Left lobe of liver (tissue), 2 donors: ENCODE results near the gene YY1. TPM values are rescaled to one million over a fixed set of nuclear protein-coding genes. Genes with fewer than 3 reads are reported as not detected.
"Not testable (repeated sequence)": the region's sequence is repeated elsewhere in the genome, so short reads cannot be mapped to it uniquely, and the experiment has no call there.

ENCODE experiments used
- ATAC-seq: fragments of 200-7000 bp; cut with Tn5 transposase; one replicate; pipeline ENCODE4 v1.9.1; 2020; ENCODE audit warnings: mild to moderate bottlenecking, moderate library complexity
- DNase-seq: peaks from one replicate; pipeline ENCODE4 v3.0.0-alpha.2; 2020; ENCODE audit warnings: low spot score
- total RNA-seq: library from RNA; stranded (reverse); gene quantifications from one replicate; pipeline ENCODE4 v1.2.1, GENCODE V29; 2021
- donor health status: DM: no; HTN: no; CAD: no; lungs with moderate emphysema.
- donor health status: DM: no; HTN: yes; CAD: no.

YY1 gene
- total RNA-seq, 1 donor from 2014 or later: 34.2 TPM

- ATAC-seq: no peak
- DNase-seq: no peak
These were observed 55.4 kb downstream of the YY1 start for GRCh38 chr14:100294213-100294962.

- DNase-seq (no peak), ATAC-seq (no peak)
These were observed 56.0 kb downstream of the YY1 start for GRCh38 chr14:100294963-100295330.

- ATAC-seq: no peak
- DNase-seq: no peak
These were observed 56.6 kb downstream of the YY1 start for GRCh38 chr14:100295376-100296105.

DNA sequence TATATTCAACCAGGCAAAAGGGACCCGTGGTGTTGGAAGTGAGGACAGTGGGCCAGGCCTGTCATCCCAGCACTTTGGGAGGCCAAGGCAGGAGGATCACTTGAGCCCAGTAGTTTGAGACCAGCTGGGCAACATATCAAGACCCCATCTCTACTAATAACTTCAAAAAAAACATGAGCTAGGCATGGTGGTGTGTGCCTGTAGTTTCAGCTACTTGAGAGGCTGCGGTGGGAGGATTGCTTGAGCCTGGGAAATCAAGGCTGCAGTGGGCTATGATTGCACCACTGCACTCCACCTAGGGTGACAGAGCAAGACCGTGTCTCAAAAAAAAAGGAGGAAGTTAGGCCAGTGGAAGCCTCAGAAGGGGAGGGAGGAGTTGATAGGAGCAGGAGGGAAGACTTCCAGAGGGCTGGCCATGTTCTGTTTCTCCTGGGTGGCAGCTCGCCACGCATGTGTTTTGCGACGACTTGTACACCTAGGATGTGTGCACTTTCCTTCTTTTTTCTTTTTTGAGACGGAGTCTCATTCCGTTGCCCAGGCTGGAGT, 57.2 kb downstream of the YY1 start:
- DNase-seq (no peak), ATAC-seq (no peak)

GRCh38 chr14:100296729-100297128, 57.8 kb downstream of the YY1 start:
- DNase-seq, ATAC-seq: not testable (repeated sequence)

DNA sequence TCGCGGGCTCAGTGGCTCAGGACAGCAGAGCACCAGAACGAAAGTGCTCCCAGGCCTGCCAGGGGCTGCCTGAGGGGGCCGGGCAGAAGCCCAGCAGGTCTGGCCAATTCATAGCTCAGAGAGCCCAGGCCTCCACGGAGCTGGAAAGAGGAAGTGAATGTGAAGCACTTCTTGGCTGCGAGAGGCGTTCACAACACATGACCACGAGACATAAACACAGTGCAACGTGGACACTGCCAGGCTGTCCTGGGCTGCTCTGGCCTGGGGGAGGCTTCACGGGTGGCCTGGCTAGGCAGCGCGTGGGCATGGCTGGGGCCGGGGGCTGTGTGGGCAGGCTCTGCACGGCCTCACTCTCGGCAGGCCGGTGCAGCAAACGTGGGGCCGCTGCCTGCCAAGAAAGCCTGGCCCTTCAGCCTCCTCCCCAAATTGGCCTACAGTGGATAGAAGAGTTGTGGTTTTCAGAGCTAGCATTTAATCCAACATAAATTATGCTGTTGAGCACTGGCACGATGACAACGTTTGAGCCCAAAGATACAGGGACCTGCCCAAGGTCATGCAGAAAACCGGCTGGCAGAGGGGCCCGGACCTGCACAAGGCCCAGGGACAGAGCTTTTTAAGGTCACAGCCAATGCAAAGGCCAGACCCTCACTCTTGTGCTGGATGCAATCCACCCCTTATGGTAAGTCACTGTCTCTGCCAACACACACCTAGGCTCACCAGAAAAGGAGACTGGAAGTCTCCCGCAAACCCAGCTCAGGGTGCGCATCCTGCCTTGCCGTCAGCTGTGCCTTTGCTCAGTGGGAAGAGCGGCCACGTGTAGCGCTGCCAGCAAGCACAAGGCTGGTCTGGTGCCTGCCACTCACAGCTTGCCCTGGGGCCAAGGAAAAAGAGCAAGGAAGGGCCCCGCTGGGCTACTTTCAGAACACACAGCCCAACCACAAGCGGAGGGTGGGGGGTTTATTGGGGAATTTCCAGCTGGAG, 58.7 kb downstream of the YY1 start:
- ATAC-seq (peak; percentile 66), DNase-seq (no peak)

GRCh38 chr14:100298551-100299237, 59.8 kb downstream of the YY1 start:
- ATAC-seq (no peak), DNase-seq (no peak)

DNA sequence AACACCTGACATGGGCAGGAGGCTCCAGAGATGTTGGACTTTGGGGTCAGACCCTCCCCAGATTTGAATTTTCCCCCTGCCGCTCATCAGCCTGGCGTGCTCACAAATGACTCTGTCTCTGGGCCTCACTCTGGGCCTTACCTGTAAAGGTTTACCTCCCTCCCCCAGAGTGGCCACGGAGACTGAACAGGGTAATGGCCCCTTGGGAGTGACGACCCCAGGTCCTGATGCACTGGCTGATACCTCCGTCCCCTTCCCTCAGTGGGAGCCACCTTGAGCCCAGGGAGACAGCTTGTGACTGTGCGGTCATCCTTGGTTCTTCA, 60.3 kb downstream of the YY1 start:
- ATAC-seq (no peak), DNase-seq (no peak)

- ATAC-seq: no peak
- no peak for DNase-seq
These were observed 63.7 kb downstream of the YY1 start for GRCh38 chr14:100302616-100303015.

DNA sequence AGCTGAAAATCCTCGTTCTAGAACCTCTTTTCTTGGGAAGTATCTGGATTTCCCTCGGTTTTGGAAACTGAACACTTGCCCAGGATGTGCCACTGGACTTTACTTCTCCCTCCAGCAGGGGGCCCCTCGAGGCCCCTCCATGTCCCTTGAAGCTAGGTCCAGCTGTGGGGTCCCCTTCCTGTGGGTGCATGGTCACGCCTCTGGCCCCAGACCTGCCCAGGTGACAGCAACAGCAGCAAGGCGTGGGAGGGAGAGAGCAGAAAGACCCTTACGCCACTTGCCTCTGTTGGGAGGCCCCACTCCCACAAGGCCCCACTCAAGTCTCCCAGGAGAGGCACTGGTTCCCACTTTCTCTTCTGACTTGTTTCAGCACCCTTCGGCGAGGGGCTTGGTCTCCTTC, 64.2 kb downstream of the YY1 start:
- DNase-seq (no peak), ATAC-seq (no peak)

DNA sequence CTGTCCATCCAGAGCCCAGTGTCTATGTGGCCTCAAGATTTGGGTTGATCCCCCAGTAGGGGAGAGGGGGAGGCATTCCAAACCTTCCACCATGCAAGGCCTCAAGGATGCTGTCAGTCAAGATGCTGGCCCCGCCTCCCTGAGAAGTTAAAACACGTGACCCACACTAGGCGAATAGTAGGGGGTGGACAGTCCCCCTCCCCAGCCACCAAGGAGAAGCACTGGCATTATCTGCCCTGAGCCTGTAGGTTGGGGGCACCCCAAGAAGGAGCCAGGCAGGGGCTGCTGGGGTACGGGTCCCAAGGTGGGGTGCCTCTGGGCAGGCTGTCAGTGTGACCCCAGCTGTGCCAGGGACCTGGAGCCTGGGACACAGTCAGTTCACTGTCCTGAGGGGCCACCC, 65.0 kb downstream of the YY1 start:
- ATAC-seq (no peak), DNase-seq (no peak)

- ATAC-seq (peak; percentile 17), DNase-seq (peak; percentile 63)
These were observed 65.9 kb downstream of the YY1 start for GRCh38 chr14:100304825-100305323.

DNA sequence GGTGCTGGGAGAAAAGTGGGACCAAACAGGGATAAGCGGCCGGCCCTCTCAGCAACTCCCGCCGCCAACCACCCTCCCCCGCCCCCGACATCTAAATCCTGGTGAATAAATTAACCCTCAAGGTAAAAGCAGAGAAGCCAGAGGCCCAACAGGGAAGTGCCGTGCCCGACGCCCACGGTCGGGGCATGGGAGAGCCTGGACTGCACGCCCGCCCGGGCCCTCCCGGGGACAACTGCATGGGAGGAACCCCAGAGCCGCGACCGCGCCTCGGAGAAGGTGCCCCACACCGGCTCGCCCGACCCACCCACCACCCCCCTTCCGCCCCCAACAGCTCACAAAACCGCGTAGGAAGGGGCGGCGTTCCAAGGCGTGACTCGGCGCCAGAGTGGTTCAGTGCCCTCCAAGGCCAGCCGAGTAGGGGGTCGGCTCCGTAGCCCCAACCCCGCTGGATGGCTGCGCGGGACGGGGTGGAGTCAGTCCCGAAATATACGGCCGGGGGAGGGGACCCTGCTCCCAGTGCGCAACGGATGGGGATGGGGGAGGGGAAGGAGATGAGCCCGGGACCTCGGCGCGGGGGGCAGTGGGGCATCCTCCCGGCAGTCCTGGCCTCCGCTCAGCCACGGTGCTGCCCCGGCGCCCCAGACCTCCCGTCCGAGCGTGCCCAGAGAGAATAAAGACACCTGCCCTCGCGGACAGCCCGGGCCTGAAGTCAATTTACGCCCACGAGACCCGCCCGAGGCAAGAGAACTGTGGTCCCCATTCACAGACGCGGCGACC, 66.6 kb downstream of the YY1 start:
- ATAC-seq (peak; percentile 1), DNase-seq (peak; percentile 54)

- peak; percentile 89 for ATAC-seq
- peak; percentile 93 for DNase-seq
These were observed 67.4 kb downstream of the YY1 start, which contains the start of gene SLC25A29 for GRCh38 chr14:100306101-100306997. Gene SLC25A29 (minus strand): TSS chr14:100306444. CDS start chr14:100306232, 212 bp downstream.

DNA sequence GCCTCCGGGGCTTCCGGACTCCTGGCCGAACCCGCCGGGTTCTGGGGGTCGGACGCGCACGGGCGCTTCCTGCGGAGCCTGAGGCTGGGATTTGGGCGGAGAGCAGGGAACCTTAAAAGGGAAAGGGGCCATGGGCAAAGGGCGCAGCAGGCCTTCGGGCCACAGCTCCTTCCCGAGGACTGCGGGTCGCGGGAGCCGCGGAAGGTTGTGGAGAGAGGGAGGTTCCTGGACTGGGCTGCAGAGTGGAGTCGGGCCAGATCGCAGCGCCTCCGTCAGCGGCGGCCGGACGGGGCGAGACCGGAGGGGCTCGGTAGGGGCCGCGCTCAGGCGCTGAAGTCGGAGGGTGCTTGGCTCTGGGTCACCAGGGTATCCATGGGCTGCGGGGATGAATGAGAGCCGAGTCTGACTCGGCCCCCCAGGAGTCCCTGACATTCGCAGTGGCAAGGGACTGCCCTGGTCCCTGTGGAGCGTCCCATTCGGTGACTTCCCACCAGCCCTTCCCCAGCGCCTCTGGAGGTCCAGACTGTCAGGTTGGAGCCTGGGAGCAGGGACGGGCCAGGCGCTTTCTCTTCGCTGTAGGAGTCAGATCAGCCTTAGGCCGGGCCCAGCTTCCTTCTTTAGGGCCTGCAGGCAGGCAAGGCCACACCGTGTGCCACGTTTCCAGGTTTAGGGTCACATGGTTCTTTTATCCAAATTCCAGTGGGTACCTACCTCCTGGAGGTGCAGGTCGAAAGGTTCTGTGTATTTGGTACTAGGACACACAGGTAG, 68.2 kb downstream of the YY1 start:
- ATAC-seq (peak; percentile 22), DNase-seq (peak; percentile 60)

DNA sequence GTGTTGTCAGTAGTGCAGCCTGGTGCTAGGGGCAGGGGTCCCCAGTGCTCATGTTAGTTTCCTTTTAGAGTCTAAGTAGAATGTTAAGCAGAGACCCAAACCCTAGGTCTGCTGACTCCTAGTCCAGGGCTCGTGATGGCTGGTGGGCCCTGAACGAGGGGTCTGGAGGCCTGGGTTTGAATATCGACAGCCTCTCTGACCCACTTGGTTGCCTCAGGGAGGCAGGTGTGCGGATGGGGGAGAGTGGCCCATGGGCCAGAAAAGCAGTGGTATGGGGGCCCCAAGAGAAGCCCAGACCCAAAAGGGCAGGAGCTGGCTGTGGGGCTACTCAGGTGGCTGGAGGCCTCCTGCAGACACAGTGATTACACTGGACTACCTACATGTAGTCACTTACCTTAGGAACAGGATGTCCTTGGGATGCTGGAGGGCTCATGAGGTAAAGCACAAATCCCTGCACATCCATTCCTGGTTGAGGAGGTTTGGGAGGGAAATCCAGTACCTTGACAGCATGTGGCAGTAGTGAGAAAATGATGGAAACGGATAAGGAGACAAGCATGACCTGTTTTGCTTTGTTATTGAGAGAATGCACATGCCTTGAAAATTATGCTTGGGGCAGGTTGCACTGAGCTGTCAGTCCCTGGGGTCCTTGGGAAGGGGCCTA, 69.0 kb downstream of the YY1 start:
- no peak for DNase-seq
- ATAC-seq: no peak

DNA sequence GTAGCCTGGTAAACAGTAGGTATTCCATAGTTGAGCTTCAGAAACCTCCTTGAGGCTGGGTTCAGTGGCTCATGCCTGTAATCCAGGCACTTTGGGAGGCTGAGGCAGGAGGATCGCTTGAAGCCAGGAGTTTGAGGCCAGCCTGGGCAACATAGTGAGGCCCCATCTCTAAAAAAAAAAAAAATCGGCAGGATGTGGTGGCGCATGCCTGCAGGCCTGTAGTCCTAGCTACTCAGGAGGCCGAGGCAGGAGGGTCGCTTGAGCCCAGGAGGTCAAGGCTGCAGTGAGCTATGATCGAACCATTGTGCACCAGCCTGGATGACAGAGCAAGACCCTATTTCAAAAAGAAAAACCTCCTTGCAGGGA, 69.5 kb downstream of the YY1 start:
- not testable (repeated sequence) for ATAC-seq, DNase-seq
